H1 (cell line): Measurements from ENCODE around the gene CXCL17. TPM values are rescaled to one million over a fixed set of nuclear protein-coding genes. Genes with fewer than 3 reads are reported as not detected.

Experiments
- BACH1 ChIP-seq: IDR thresholded peaks from 2 replicates; pipeline ENCODE4 v1.6.1; 2012; ENCODE audit warnings: low read length, improper control_type of control experiment
- CHD2 ChIP-seq: IDR thresholded peaks from 2 replicates; pipeline ENCODE4 v1.6.1; 2012; ENCODE audit warnings: low read length, improper control_type of control experiment
- EGR1 ChIP-seq: IDR thresholded peaks from 2 replicates; pipeline ENCODE4 v1.6.1; 2011; ENCODE audit warnings: low read depth, low read length, borderline replicate concordance
- EP300 ChIP-seq, 2 experiments: IDR thresholded peaks; 1 replicate in 1 of 2; 2 replicates in 1 of 2; pipeline ENCODE4 v1.6.1; 2011 to 2012; ENCODE audit warnings: low read depth in 2 of 2, low read length in 2 of 2, mild to moderate bottlenecking in 2 of 2, borderline replicate concordance in 1 of 2, inconsistent platforms in 1 of 2, moderate library complexity in 1 of 2
- JUN ChIP-seq: IDR thresholded peaks from 2 replicates; pipeline ENCODE4 v1.6.1; 2011; ENCODE audit warnings: low read depth, mild to moderate bottlenecking, improper control_type of control experiment, low read length
- NANOG ChIP-seq: IDR thresholded peaks from 2 replicates; pipeline ENCODE4 v1.6.1; 2011; ENCODE audit warnings: low read length, low read depth, mild to moderate bottlenecking, inconsistent platforms; ENCODE audit not compliant: insufficient read depth, poor library complexity, severe bottlenecking
- PHF8 ChIP-seq: fragments of 200-600 bp; sonication (generic); conservative IDR thresholded peaks from 2 replicates; pipeline ENCODE4 v1.7.1; 2012; ENCODE audit warnings: low read depth, mild to moderate bottlenecking, inconsistent platforms, low read length, moderate library complexity
- RAD21 ChIP-seq, 2 experiments: IDR thresholded peaks in 1 of 2; conservative IDR thresholded peaks in 1 of 2; 2 replicates each; pipeline ENCODE4 v1.6.1; 2011; ENCODE audit warnings: low read depth in 2 of 2, low read length in 2 of 2, improper control_type of control experiment in 1 of 2, inconsistent platforms in 1 of 2, mild to moderate bottlenecking in 1 of 2, moderate library complexity in 1 of 2
- RBBP5 ChIP-seq: IDR thresholded peaks from 2 replicates; pipeline ENCODE4 v1.7.1; 2012; ENCODE audit warnings: low read depth, mild to moderate bottlenecking, inconsistent platforms, low read length, moderate library complexity, borderline replicate concordance
- RFX5 ChIP-seq: IDR thresholded peaks from 2 replicates; pipeline ENCODE4 v1.6.1; 2011; ENCODE audit warnings: low read depth, low read length, improper control_type of control experiment, borderline replicate concordance
- SIX5 ChIP-seq: IDR thresholded peaks from 2 replicates; pipeline ENCODE4 v1.6.1; 2011; ENCODE audit warnings: mild to moderate bottlenecking, low read depth, low read length
- SP1 ChIP-seq: IDR thresholded peaks from 2 replicates; pipeline ENCODE4 v1.6.1; 2011; ENCODE audit warnings: low read depth, low read length
- SUZ12 ChIP-seq: fragments of 200-600 bp; sonication (generic); IDR thresholded peaks from 2 replicates; pipeline ENCODE4 v1.6.1; 2012; ENCODE audit warnings: mild to moderate bottlenecking, inconsistent platforms, low read length, moderate library complexity, mixed read lengths
- ZNF274 ChIP-seq: IDR thresholded peaks from 2 replicates; pipeline ENCODE4 v1.7.0; 2012; ENCODE audit warnings: low read length, borderline replicate concordance; ENCODE audit errors: extremely low read depth
- polyA plus RNA-seq, 7 experiments: library from polyadenylated mRNA; depleted of rRNA in 3 of 7; stranded (reverse) in 5 of 7; unstranded in 2 of 7; fragments of >200 nt in 5 of 7; fragments of 200-250 nt in 2 of 7; gene quantifications; 1 replicate in 5 of 7; 2 replicates in 1 of 7; 4 replicates in 1 of 7; pipeline versions ENCODE4 v1.2.1 to v1.2.3, GENCODE V29; 2011 to 2013; ENCODE audit warnings: missing spikeins in 2 of 7, mixed read lengths in 2 of 7
- total RNA-seq: library from RNA; stranded (reverse); fragmentation: NEBNext Ultra II Directional; extraction: Animal tissue kit (Norgen Biotek cat#: 25700); gene quantifications from 2 replicates; pipeline ENCODE4 v1.2.1, GENCODE V29; 2021
- TF ChIP-seq, protein P1 (sequence below): IDR thresholded peaks from 2 replicates; pipeline ENCODE4 v1.6.1; 2011; ENCODE audit warnings: low read length, improper control_type of control experiment
- TF ChIP-seq, protein P2 (sequence below): IDR thresholded peaks from 2 replicates; pipeline ENCODE4 v1.6.1; 2012; ENCODE audit warnings: low read length, inconsistent platforms
- TF ChIP-seq, protein P3 (sequence below), 3 experiments: IDR thresholded peaks; 1 replicate in 2 of 3; 2 replicates in 1 of 3; pipeline versions ENCODE4 v1.5.1 to v1.6.1; 2011; ENCODE audit warnings: low read length in 3 of 3, mild to moderate bottlenecking in 3 of 3, inconsistent platforms in 2 of 3, low read depth in 1 of 3, moderate library complexity in 1 of 3; ENCODE audit not compliant: insufficient read depth in 1 of 3; ENCODE audit errors: control extremely low read depth in 1 of 3

Gene CXCL17
- total and polyA plus RNA-seq, 2 of the 8 experiments (the other 6 are each of a cell fraction or from before 2014, with no cell fraction given), result not detected

DNA sequence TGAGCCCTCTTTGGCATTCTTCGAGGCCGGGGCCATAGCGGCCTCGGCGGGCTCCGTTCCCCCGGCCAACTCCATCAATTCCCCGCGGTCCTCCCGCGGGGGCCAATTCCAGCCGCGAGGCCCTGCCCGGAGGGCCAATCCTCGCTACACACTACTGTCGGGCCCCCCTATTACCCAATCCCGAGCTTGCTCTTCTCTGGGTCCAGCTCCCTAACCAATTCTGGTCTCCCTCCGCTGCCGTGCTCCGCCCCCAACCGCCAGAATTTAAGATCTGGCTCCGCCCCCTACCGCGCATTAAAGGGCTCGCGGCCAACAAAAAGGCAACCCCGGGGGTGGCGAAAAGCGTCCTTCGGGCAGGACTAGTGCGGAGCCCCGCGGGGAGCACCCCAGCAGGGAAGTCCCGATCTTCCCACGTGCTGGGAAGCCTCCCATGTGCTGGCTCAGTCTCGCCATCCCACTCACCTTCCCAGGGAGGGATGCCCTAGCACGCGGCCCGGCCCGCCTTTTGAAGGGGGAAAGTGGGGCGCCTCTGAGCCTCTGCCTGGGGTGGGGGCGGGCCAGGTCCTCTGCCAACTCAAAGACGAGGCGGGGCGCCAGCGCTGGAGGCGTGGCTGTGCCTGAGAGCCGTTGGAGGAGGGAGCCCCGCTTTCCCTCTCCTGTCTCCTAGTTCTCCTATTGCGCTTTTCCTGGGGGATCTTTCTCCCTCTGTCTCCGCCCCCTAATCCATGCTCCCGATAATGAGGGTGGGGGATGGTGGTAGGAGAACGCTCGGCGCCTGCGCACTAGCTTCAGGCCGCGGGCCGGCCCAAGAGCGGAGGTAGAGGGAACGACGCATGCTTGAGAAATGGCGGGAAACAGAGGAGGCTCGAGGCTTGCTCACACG lies 19.0 kb downstream of the CXCL17 start (continued):
- TF ChIP-seq, protein P1, sequence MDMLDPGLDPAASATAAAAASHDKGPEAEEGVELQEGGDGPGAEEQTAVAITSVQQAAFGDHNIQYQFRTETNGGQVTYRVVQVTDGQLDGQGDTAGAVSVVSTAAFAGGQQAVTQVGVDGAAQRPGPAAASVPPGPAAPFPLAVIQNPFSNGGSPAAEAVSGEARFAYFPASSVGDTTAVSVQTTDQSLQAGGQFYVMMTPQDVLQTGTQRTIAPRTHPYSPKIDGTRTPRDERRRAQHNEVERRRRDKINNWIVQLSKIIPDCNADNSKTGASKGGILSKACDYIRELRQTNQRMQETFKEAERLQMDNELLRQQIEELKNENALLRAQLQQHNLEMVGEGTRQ, result no peak
- peak; percentile 89; the same call in 1 of the 2 replicates for TF ChIP-seq SP1
- TF ChIP-seq RAD21 (IDR thresholded peaks at IDR 0.05 in 1 of 2, conservative IDR thresholded peaks at IDR 0.05 in 1 of 2; ENCODE audit: low read depth in 2 of 2, low read length in 2 of 2), result no peak
- TF ChIP-seq RBBP5, result no peak; the same call in 1 of the 2 replicates
- TF ChIP-seq JUN, result no peak
- no peak for TF ChIP-seq EP300 (IDR thresholded peaks at IDR 0.05; ENCODE audit: borderline replicate concordance in 1 of 2, low read depth in 2 of 2, low read length in 2 of 2)
- TF ChIP-seq CHD2, result no peak; the same call in 1 of the 2 replicates
- no peak for TF ChIP-seq SIX5
- TF ChIP-seq, protein P2, sequence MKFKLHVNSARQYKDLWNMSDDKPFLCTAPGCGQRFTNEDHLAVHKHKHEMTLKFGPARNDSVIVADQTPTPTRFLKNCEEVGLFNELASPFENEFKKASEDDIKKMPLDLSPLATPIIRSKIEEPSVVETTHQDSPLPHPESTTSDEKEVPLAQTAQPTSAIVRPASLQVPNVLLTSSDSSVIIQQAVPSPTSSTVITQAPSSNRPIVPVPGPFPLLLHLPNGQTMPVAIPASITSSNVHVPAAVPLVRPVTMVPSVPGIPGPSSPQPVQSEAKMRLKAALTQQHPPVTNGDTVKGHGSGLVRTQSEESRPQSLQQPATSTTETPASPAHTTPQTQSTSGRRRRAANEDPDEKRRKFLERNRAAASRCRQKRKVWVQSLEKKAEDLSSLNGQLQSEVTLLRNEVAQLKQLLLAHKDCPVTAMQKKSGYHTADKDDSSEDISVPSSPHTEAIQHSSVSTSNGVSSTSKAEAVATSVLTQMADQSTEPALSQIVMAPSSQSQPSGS, result no peak
- no peak for TF ChIP-seq EGR1
- no peak for TF ChIP-seq NANOG
- TF ChIP-seq PHF8, result peak; percentile 80
- no peak for TF ChIP-seq BACH1
- TF ChIP-seq RFX5, result no peak
- TF ChIP-seq, protein P3, sequence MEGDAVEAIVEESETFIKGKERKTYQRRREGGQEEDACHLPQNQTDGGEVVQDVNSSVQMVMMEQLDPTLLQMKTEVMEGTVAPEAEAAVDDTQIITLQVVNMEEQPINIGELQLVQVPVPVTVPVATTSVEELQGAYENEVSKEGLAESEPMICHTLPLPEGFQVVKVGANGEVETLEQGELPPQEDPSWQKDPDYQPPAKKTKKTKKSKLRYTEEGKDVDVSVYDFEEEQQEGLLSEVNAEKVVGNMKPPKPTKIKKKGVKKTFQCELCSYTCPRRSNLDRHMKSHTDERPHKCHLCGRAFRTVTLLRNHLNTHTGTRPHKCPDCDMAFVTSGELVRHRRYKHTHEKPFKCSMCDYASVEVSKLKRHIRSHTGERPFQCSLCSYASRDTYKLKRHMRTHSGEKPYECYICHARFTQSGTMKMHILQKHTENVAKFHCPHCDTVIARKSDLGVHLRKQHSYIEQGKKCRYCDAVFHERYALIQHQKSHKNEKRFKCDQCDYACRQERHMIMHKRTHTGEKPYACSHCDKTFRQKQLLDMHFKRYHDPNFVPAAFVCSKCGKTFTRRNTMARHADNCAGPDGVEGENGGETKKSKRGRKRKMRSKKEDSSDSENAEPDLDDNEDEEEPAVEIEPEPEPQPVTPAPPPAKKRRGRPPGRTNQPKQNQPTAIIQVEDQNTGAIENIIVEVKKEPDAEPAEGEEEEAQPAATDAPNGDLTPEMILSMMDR (IDR thresholded peaks at IDR 0.05; ENCODE audit: control extremely low read depth in 1 of 3, insufficient read depth in 1 of 3, low read depth in 1 of 3, low read length in 3 of 3), result no peak
- no peak for TF ChIP-seq ZNF274
- TF ChIP-seq SUZ12, result no peak
